ENCODE data around the gene NWD2.

NWD2 gene

DNA sequence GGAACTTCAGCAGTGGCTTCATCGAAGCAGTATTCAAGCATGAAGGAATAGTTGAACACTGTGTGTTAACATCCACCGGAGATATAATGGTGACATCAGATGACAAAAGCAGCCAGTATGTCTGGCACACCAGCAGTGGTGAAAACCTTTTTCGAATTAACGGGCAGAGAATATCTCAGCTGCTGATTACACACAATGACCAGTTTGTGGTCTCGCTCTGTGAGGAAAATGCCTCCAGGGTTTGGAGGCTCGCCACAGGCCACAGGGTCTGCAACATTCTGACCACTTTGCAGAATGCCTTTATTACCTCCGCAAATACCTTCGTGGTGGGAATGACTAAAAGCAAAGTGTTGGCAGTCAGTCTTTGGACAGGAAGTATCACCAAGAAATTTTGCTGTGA, 201.5 kb downstream of the NWD2 start:
- no peak for DNase-seq (ENCODE audit: low read depth)
- TF ChIP-seq, protein P1, sequence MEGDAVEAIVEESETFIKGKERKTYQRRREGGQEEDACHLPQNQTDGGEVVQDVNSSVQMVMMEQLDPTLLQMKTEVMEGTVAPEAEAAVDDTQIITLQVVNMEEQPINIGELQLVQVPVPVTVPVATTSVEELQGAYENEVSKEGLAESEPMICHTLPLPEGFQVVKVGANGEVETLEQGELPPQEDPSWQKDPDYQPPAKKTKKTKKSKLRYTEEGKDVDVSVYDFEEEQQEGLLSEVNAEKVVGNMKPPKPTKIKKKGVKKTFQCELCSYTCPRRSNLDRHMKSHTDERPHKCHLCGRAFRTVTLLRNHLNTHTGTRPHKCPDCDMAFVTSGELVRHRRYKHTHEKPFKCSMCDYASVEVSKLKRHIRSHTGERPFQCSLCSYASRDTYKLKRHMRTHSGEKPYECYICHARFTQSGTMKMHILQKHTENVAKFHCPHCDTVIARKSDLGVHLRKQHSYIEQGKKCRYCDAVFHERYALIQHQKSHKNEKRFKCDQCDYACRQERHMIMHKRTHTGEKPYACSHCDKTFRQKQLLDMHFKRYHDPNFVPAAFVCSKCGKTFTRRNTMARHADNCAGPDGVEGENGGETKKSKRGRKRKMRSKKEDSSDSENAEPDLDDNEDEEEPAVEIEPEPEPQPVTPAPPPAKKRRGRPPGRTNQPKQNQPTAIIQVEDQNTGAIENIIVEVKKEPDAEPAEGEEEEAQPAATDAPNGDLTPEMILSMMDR (conservative IDR thresholded peaks at IDR 0.05; ENCODE audit: control insufficient read depth, insufficient read depth, low read depth, low read length), result no peak
- no peak overlapping the region for H3K4me3 ChIP-seq (ENCODE audit: control insufficient read depth, low read depth, low read length)

DNA sequence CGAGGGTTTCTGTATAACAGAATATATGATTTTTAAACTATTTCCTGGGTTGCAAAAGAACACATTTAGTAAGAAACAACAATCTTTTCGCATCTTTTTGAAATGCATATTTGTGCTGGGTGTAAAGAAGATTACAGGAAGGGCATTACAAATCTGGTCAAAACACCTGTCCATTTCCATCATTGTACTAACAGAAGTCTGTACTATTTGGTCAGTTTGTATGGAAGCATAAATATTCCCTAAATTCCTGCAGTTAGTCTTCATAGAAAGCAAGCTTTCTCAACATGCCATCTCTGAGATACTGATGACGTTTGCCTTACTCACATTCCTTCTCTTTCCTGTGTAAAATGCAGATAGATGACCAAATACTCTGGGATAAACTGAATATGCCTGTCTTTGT, 203.3 kb downstream of the NWD2 start:
- no peak overlapping the region for H3K4me3 ChIP-seq (ENCODE audit: control insufficient read depth, low read depth, low read length)
- DNase-seq (ENCODE audit: low read depth), result no peak
- TF ChIP-seq, protein P1 (conservative IDR thresholded peaks at IDR 0.05; ENCODE audit: control insufficient read depth, insufficient read depth, low read depth, low read length), result no peak

DNA sequence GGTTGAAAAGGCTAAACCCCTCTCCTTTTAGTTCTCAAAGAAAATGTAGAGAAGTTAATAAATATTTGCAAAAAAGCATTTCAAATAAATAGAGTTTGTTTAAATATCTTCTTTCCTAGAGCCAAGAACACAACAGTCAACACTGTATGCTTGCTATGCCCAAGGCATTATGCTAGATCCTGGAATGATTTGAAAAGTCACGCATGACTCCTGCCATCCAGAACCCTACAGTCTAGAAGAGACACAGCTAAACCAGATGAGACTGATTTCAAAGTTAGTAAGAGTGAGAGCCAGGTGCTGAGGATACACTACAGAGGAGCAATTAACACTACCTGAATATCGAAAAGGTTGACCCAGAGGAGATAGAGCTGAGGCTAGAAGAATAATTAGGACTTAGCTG, 205.8 kb downstream of the NWD2 start:
- H3K4me3 ChIP-seq (ENCODE audit: control insufficient read depth, low read depth, low read length), result no peak overlapping the region
- TF ChIP-seq, protein P1 (conservative IDR thresholded peaks at IDR 0.05; ENCODE audit: control insufficient read depth, insufficient read depth, low read depth, low read length), result no peak
- DNase-seq (ENCODE audit: low read depth), result no peak

DNA sequence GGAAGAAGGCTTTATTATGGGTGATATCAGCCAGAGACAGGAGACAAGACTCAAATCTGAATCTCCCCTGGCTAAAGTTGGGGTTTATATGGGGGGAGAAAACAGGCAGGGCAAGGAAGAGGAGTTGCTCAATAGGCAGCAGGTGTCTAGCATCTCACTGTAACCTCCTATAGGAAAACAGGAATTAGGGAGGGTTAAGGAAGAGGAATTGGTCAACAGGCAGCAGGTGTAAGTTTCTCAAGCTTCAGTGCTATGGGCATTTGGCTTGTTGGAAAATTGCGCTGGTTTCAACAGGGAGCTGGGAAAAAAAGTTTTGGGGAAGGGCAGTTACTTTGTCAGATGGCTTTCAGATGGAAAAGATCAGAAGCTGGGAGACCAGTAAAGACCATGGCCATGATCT, 206.4 kb downstream of the NWD2 start:
- TF ChIP-seq, protein P1 (conservative IDR thresholded peaks at IDR 0.05; ENCODE audit: control insufficient read depth, insufficient read depth, low read depth, low read length), result no peak
- no peak for DNase-seq (ENCODE audit: low read depth)
- no peak overlapping the region for H3K4me3 ChIP-seq (ENCODE audit: control insufficient read depth, low read depth, low read length)

DNA sequence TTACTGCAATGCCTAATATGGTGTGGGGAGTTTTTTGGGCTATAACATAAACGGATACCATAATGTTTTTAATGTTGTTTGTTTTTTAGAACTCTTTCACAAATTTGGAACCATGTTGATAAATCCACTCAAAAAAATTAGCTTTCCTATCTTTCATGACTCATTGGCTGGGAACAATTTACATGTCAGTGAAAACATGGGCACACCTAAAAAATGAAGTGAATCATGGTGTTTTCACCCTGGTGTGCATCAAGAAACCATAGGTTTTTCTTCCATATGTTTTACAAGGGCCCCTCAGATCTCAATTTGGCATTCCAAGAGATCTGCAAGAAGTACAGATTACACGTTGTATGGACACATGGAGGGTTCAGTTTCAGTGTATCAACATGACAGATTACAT, 207.1 kb downstream of the NWD2 start:
- TF ChIP-seq, protein P1 (conservative IDR thresholded peaks at IDR 0.05; ENCODE audit: control insufficient read depth, insufficient read depth, low read depth, low read length), result no peak
- H3K4me3 ChIP-seq (ENCODE audit: control insufficient read depth, low read depth, low read length), result no peak overlapping the region

DNA sequence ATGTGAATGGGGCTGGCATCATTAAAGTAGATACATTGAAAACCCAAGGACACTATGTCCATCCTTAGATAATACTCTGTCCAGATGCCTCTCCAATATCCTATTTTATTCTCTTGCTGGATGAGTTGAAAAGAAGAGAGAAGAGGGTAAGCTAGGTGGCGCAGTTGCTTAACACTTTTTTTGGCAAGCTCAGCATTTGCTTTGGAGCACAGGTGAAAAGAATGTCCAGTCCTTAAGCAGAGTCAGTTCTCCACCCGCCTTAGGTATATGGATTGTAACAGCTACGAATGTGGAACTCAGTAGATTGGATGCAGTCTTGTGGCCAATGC, 208.4 kb downstream of the NWD2 start:
- DNase-seq (ENCODE audit: low read depth), result peak; percentile 67
- TF ChIP-seq, protein P1 (conservative IDR thresholded peaks at IDR 0.05; ENCODE audit: control insufficient read depth, insufficient read depth, low read depth, low read length), result peak; percentile 54
- H3K4me3 ChIP-seq (ENCODE audit: control insufficient read depth, low read depth, low read length), result no peak overlapping the region

More for the DNA sequence above, 207.1 kb downstream of the NWD2 start:
- DNase-seq (ENCODE audit: low read depth), result no peak

DNA sequence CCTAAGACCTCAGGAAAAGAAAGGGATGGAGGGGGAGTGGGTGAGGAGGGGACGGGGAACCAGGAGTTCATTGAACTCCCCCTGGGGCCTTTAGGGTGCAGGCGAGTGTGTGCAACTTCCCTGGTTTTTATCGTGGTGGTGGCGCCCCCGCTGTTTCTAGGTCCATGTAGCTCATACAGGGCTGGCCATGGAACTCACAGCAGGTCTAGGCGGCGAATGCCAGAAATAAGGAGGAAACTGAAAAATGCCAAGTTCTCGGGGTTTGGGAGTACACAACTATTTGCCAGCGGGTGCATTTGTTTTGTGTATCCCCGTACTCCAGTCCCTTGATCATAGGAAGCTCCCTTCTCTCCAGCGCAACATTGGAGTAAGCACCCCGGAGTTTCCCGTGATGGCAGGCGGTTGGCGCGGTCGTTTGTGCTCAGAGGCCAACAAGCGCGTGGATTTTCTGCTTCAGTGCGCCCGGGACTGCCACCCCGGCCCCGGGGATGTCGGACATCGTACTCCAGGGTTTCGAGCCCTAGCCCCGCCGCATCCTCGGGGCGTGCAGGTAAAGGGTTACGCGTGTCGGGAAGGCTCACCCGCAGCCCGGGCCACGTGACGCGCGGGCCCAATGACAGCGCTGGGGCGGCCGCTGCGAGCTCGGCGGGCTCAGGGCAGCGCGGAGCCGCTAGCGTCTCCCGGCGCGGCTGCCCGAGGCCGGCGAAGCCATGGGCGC, 208.9 kb downstream of the NWD2 start:
- H3K4me3 ChIP-seq (ENCODE audit: control insufficient read depth, low read depth, low read length), result peak overlapping the region; percentile 23

More for the DNA sequence above, 208.9 kb downstream of the NWD2 start:
- no peak for DNase-seq (ENCODE audit: low read depth)
- TF ChIP-seq, protein P1 (conservative IDR thresholded peaks at IDR 0.05; ENCODE audit: control insufficient read depth, insufficient read depth, low read depth, low read length), result no peak

All from fibroblast of mammary gland (primary cell).